Pulmonary artery endothelial cell (primary cell): Measurements from ENCODE around the gene ANTXR1. TPM values are rescaled to one million over a fixed set of nuclear protein-coding genes. Genes with fewer than 3 reads are reported as not detected.
"Not testable (repeated sequence)": the region's sequence is repeated elsewhere in the genome, so short reads cannot be mapped to it uniquely, and the experiment has no call there.

ENCODE experiments used
- DNase-seq: peaks from one replicate; pipeline ENCODE4 v3.0.0-alpha.2; 2011; ENCODE audit warnings: low read depth, low spot score
- total RNA-seq: library from RNA; depleted of rRNA; stranded (reverse); fragments of >200 nt; gene quantifications from 2 replicates; pipeline ENCODE4 v1.2.3, GENCODE V29; 2014

The ANTXR1 gene
- total RNA-seq, 1 donor from 2014 or later, result 8.8 TPM

GRCh38 chr2:69226903-69227302, 213.9 kb downstream of the ANTXR1 start:
- no peak for DNase-seq

GRCh38 chr2:69227716-69228115, 214.7 kb downstream of the ANTXR1 start:
- no peak for DNase-seq

- DNase-seq, result not testable (repeated sequence)
Observed at GRCh38 chr2:69230946-69231345, 218.0 kb downstream of the ANTXR1 start.

GRCh38 chr2:69231612-69232277, 218.8 kb downstream of the ANTXR1 start:
- no peak for DNase-seq

- DNase-seq, result not testable (repeated sequence)
Observed at GRCh38 chr2:69235835-69236234, 222.9 kb downstream of the ANTXR1 start.

GRCh38 chr2:69237070-69237670, 224.2 kb downstream of the ANTXR1 start:
- no peak for DNase-seq

- DNase-seq, result no peak
Observed at GRCh38 chr2:69238449-69239031, 225.6 kb downstream of the ANTXR1 start.

- DNase-seq, result no peak
Observed at GRCh38 chr2:69241093-69241492, 228.1 kb downstream of the ANTXR1 start.

- DNase-seq, result no peak
Observed at GRCh38 chr2:69241664-69242514, 228.9 kb downstream of the ANTXR1 start.

GRCh38 chr2:69242651-69243051, 229.7 kb downstream of the ANTXR1 start:
- no peak for DNase-seq

- DNase-seq, result no peak
Observed at GRCh38 chr2:69243652-69244051, 230.7 kb downstream of the ANTXR1 start.

GRCh38 chr2:69244882-69245281, 231.9 kb downstream of the ANTXR1 start:
- DNase-seq, result no peak

GRCh38 chr2:69247583-69247982, 234.6 kb downstream of the ANTXR1 start:
- DNase-seq, result no peak

- no peak for DNase-seq
Observed at GRCh38 chr2:69248232-69248631, 235.3 kb downstream of the ANTXR1 start.

- no peak for DNase-seq
Observed at GRCh38 chr2:69250981-69251380, 238.0 kb downstream of the ANTXR1 start.

GRCh38 chr2:69251943-69252342, 239.0 kb downstream of the ANTXR1 start:
- DNase-seq, result no peak

GRCh38 chr2:69253112-69253511, 240.1 kb downstream of the ANTXR1 start:
- no peak for DNase-seq

- DNase-seq, result peak; percentile 100
Observed at GRCh38 chr2:69253611-69254301, 240.8 kb downstream of the ANTXR1 start.

GRCh38 chr2:69255760-69256159, 242.8 kb downstream of the ANTXR1 start:
- DNase-seq, result no peak

GRCh38 chr2:69259994-69260591, 247.1 kb downstream of the ANTXR1 start:
- not testable (repeated sequence) for DNase-seq

- DNase-seq, result no peak
Observed at GRCh38 chr2:69260666-69261065, 247.7 kb downstream of the ANTXR1 start.
